Cerebellar cortex (tissue), 1 donor: ENCODE measurements around the gene MBNL2.
"Not testable (repeated sequence)": the region's sequence is repeated elsewhere in the genome, so short reads cannot be mapped to it uniquely, and the experiment has no call there.

ENCODE experiments used
- DNase-seq: peaks from one replicate; pipeline ENCODE4 v3.0.0-alpha.2; 2015; ENCODE audit warnings: low spot score

The MBNL2 gene, protein sequence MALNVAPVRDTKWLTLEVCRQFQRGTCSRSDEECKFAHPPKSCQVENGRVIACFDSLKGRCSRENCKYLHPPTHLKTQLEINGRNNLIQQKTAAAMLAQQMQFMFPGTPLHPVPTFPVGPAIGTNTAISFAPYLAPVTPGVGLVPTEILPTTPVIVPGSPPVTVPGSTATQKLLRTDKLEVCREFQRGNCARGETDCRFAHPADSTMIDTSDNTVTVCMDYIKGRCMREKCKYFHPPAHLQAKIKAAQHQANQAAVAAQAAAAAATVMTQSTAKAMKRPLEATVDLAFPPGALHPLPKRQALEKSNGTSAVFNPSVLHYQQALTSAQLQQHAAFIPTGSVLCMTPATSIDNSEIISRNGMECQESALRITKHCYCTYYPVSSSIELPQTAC

DNA sequence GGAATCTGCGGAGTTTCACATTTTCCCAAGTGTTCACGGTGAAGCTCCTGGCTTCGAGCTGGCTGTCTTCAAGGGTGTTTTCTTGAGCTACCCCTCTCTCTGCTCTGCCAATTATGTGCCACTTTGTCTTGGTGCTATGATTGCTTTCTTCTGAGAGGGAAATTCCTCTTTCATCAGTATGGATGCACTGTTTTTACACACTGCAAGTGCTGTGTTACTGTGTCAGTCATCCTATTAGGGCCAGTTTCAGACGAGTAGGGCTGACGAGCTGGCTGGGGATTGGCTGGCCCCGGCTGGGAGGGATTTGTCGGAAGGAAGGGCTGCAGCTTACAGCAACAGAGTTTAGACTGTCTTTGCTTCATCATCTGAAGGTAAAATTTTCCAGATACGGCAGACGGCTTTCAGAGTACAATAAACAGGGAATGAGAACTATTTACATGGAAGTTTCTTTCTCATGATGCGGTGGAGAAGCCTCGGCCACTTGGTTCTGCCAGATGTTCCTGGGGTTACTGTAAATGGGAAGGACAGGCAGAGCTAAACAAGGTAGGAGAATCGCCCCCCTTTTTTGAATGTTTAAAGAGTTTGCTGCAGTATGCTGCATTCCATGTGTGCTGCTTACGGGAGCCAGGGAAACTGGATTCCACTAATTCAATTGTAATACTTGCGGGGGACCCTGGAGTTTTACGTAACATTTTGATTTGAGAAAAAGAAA, at the start of gene MBNL2:
TSS of gene MBNL2 (plus strand) at position 345 of the 712 bp plus-strand sequence. CDS start 53,903 bp downstream, outside the sequence.
- DNase-seq = peak; percentile 99

DNA sequence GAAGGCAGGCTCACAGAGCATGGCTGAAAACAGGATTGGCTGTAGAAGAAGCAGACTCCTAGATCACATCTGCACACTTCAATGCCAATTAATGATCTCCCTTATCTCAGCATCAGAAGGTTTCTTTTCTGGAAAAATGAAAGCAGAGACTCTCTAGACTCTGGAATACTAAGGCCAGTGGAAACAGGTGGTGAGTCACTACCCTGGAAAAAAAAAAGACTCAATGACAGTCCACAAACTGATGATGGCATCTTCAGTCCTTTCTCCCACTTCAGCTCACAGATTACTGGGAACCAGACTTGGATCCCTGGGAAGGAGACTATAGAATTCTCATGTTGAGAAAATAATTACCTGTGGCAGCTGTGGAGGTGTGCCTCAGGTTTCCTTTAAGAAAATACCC, 47.5 kb upstream of the MBNL2 start:
- no peak for DNase-seq

DNA sequence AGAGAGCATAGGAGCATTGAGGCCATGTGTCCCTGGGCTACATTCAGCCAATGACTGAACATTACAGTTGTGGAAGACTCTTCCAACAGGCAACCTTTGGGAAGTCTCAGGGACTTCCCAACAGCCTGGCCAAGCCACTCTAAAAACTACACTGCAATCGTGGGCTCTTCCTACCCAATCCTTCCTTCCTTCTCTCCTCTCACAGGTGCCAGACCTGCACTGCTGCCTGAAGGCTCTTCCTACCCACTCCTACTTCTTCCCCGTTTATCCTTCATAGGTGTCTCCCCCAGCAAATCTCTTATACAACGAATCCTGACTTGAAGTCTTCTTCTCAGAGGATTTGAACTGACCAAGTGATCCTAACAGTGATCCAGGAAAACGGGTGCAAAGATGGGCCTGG, 47.1 kb upstream of the MBNL2 start:
- no peak for DNase-seq

DNA sequence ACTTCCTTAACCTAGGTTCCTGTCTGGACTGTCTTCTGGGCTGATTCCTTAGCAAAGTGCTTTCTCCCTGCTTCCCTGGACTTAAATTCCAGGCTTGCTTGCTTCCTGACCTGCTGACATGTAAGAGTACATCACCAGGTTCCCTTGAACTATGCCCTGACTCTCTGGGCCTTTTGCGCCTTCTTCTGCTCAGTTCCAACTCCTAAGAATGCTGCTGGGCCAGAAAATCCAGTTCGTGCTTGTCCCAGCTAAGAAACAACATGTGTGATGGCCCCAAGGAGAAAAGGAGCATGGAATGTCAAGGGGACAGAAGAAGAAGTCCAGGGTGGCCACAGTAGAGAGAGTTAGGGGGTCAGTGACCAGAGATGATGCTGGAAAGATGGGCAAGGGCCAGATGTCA, 42.6 kb upstream of the MBNL2 start:
- no peak for DNase-seq

DNA sequence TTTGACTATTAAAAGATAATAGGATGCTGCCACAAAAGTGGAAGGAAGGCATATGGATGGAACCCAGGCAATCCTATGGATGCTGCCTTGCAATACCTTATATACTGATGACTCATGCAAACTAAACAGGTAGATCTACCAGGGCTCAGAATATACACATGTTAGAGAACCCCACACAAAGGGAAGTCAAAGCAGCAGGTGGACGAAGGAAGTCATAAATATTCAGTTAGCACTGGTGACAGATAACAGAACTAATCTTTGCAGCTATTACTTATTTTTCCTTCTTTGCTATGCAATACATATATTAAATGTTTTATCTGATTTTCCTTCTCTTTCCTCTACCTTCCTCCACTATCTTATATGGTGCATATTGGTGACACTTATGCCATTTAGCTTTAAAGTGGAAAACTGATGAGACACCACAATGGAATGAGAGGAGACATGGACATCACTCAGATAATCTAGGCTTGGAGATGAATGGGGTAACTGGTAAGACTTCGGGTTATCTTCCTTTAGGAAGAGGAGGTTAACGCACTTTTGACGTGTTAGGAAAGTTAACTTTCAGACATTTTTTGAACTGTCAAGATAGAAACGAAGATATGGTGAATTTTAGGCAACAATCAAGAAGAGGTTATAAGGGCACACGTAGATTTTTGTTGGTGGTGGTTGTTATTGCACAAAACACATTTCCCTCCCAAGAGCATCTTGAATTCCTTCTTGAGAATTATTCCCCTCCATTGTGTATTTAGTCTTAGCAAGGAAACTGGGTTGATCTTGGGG, 39.8 kb upstream of the MBNL2 start:
- no peak for DNase-seq

DNA sequence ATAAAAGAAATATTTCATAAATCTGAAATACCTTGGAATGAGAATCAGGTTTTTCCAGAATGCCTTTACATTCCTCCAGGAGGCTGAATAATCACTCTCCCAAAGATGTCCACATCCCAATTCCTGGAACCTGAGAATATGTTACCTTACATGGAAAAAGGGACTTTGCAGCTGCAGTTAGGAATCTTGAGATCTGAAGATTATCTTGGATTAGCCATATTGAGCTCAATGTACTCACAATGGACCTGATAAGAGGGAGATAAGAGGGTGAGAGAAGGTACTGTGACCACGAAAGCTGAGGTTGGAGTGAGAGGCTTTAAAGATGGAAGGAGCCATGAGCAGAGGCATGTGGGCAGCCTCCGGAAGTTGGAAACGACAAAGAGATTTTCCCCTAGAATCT, 36.8 kb upstream of the MBNL2 start:
- DNase-seq = no peak

DNA sequence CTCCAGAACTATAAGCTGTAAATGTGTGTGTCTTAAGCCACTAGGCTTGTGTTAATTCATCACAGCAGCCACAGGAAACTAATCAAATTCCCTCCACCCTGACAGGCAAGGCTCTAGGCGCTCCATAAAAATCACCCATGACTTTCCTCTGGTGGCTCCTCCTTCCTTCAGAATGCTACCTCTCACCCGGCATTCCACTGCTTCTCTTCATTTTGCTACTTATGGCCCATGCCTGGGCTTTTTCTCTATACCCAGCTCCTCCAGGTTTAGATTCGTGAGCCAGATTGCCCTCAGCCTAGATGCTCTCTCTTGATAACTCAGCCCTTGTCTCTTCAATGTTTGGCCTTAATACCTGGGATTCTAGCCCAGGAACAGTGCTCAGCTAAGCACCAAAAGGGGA, 36.4 kb upstream of the MBNL2 start:
- DNase-seq = no peak

DNA sequence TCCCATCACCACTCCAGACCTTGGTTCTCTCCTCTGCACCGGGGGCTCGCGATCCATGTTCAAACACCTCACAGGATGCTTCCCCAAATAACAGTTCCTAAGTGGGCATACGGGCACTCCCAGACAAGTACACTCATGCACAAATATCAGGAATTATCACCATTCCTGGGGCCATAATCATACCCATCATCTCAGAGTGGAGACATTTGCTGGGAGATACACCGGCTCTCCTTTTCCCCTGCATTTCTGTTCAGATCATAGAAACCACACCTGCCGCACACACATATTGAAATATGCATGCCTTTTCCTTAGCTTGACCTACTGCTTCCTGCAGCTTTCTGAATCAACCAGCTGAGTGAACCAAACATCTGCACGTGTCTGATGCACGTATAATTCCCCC, 33.9 kb upstream of the MBNL2 start:
- peak; percentile 11 for DNase-seq

DNA sequence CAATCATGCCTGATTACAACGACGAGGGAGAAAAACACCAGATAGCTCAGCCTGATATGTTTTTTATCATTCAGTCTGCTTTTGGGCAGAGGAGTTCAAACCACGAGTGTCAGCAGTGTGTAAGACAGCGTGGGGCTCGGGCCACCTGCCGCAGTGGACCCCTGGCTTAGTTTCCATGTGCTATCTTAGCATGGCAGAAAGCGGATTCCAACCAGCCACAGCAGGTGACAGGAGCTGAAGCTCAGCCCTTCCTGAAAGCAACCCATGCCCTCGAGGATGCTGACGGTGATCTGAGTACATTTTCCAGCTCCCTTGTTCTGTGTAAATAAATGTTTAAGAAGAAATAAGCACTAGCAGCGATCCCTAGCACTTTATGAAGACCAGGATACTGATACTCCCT, 32.2 kb upstream of the MBNL2 start:
- DNase-seq = peak; percentile 85

DNA sequence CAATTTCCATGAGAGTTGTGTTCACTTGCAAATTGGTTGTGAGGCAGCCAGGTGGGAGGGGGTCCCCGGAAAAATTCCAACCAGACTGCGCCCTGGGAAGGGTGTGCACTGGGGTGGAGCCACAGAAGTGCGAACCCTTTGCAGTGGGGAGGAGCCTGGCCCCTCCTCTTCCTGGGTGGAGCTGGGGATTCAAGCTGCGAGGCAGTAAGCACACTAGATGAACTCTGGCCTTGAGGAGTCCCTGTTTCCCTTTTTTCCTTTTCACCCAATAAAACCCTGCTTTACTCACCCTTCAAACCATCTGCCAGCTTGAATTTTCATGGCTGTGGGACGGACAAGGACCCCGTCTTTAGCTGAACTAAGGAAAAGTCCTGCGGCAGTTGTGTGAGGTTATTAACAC, 31.0 kb upstream of the MBNL2 start:
- DNase-seq = no peak

DNA sequence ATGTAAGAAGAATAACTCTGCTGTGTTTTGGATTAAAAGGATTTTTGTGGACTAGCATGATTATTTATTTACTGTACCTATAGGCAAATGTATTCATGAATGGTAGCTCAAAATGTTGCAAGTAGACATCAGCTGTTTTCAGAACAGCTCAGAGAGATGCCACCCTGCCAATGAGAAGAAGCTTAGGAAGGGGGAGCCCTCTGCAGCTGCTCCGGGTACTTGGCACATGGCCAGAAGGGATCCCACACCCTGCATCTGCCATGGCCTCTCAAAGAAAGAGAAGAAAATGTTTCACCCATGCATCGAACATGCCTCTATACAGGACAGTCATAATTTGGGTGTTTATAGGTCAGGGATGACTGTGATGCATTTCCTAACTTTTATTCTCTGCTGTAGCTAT, 30.5 kb upstream of the MBNL2 start:
- DNase-seq = no peak

DNA sequence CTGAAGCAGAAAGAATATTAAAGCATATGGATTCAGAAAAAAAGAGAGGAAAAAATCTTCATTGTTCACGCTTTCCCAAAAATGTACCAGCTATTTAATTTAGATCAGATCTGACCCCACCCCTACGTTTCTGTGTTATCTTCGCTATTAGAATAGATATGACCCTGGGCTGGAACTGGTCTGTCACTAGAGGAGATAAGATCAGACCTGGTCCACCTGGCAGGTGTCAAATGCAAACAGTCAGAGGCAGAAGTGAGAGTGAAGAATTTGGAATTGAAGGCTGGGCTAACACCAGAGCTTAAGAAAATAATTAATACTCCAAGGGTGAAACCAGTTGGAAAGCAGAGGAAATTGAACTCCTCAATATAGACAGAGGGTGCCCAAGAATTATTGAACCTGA, 30.0 kb upstream of the MBNL2 start:
- no peak for DNase-seq

DNA sequence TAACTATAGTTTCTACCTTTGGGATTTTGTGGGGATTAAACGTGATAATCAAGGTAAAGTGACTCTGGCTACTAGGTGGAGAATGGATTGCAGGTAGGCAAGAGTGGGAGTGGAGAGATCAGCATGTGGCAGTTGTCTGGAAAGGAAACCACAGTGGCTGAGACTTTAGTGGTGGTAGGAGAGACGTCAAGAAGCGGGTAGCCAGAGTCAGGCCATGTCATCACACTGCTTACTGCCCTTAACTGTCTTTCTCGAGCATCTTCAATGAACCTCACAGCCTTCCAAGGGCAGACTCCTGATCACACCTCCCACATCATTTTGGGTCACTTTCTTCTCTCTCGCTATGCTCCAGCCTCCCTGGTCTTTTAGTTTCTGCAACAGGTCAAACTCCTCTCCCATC, 28.6 kb upstream of the MBNL2 start:
- DNase-seq = no peak

DNA sequence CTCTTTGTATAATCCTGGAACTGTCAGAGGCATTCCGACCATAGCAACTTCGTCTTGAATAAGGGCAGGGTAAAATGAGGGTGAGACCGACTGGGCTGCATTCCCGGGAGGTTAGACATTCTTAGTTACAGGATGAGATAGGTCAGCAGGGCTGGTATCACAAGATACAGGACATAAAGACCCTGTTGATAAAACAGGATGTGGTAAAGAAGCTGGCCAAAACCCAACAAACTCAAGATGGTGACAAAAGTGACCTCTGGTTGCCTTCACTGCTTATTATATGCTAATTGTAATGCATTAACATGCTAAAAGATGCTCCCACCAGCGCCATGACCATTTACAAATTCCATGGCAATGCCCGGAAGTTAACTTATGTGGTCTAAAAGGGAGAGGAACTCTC, 27.7 kb upstream of the MBNL2 start:
- no peak for DNase-seq

DNA sequence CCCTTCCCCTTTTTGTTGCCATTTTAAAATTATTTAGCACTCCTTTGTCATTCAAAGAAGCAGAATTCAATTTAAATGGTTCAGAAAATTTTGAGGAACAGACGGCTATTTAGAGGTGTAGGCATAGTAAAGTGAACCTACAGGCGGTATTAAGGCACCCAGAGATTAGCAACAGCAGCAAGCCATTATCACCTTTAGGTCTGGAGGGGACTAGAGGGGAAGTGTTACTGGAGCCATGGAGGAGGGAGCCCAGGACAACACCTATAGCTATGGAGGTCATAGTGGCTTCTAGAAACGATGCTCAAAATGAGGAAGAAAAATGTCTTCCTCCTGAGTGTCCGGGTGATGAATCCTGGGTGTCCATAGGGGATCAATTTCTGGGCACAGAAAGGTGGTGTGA, 25.8 kb upstream of the MBNL2 start:
- no peak for DNase-seq

DNA sequence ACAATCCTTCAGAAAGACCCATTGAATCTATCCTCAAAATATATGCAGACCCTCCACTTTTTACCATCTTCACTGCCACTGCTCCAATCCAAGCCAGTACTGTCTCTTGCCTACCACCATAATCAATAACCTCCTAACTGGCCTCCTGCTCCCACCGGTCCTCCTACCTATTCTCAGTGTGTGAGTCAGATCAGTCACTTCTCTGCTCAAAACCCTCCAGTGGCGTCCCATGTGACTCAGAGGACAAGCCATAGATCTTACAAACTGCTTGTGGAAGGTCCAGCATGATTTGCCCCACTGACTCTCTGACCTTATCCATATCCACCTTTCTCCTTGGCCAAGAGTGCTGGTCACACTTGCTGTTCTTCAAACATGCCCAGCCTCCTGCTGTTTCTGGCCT, 23.4 kb upstream of the MBNL2 start:
- no peak for DNase-seq

DNA sequence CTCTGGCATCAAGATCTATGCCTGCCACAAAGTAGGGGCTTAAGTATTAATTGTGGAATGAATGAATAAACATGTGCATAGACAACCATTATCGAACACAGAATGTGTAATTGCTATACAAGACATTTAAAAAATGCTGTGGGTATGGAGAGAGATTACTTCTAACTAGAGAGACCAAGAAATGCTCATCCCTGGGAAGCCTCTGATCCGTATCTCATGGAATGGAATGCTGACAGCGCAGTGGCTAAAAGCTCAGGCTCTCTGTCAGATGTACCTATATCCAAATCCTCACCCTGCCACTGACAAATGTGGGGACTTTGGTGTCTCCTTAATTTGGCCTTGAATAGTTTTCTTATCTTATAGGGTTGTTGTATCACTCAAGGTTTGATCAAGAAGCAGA, 22.7 kb upstream of the MBNL2 start:
- no peak for DNase-seq

DNA sequence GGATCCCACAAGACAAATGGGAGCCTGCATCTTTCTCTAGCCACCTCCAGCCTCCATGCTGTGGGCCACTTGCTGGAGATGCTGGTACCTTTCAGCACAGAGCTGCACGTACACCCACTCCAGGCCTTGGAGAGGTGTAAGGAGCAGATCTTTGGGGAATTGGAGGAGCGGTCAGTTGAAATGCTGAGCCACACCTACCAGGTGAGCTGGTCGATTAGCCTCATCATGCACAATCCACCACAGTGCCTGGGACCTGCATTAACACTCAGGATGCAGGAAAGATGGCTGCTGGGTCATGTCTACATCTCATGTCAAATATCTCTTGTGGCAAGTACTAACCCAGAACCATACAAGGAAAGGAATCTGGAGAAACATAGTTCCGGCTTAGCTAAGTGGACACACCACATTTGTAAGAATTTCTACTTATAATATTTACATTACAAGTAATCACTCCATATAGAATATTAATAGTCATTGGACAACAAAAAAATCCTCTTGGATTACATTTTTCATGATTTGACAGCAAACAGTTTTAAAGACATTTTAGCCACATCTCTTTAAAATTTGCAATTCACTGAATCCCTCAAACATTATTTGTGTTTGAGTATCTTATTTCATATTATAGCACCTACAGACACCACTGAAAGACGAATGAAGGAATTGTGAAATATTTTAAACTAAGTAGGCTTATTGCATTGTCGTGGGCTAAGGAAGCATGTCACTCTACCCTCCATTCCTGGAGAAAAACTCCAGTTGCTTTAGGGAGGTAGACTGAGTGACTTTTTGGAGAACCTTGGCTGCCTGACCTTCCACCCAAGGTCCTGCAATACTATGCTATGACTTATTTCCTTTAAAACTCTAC, 21.8 kb upstream of the MBNL2 start:
- DNase-seq = no peak

DNA sequence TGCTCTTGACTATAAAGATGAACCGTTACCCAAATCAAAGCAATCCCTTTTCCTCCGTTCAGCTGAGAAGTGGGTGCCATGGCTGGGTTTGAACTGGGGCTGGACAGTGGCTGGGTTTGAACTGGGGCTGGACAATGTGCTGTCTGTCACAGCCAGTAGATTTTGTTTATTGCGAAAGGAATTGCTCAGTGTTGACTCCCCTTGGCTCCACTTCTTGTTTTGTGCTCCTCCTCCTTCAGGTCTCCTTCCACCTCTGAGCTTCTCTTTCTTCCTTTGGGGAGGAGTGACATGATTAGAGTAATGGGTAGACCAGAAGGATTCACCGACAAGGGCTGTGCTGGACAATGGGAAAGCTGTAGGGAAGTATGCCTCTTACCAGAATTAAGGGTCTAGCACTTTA, 19.4 kb upstream of the MBNL2 start:
- DNase-seq = no peak

DNA sequence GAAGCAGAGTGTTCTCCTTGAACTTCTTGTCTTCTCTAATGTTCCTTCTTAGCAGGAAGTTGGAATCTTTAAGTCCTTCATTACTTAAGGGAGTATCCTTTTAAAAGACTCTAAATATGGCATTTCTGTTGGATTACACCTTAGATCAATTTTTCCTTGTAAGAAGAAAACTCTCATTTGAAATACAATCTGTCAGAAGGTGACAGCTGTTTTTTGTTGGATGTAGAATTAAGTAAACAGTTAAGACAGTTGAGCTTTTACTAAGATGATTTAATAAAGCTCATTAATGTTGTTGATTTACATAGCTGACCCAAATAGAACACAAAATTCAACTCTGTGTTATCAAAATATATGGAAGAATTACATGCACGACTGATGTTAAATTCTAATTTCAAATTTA, 16.7 kb upstream of the MBNL2 start:
- no peak for DNase-seq

DNA sequence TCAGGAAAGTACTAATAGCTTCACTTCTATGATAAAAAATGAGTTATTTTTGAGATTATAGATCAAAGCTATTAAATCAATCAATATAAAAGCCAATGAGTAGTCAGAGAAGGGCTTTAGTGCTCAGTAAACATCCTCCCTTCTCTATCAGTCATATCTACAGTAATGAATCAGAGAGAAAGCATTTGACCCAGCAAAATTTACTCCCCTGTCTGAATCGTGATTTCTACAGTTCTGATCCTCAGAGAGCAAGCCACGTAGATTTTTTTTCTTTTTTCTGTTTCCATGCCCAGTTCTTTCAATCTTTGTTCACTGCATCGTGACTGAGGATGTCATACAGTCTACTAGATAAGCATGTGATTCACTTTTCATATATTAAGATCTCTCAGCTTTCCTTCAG, 16.2 kb upstream of the MBNL2 start:
- DNase-seq = no peak

DNA sequence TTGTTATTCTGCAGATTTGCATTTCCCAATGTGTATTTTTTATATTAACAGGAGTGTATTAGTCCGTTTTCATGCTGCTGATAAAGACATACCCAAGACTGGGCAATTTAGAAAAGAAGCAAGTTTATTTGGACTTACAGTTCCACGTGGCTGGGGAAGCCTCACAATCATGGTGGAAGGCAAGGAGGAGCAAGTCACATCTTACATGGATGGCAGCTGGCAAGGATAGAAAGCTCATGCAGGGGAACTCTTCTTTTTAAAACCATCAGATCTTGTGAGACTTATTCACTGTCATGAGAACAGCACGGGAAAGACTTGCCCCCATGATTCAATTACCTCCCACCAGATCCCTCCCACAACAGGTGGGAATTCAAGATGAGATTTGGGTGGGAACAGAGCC, 14.9 kb upstream of the MBNL2 start:
- DNase-seq = not testable (repeated sequence)
